H1 (cell line): ENCODE results near the gene FLT4. TPM values are rescaled to one million over a fixed set of nuclear protein-coding genes. Genes with fewer than 3 reads are reported as not detected.

Experiments used
- CBX8 ChIP-seq: fragments of 300-800, 300-1000 bp; sonication (generic); IDR thresholded peaks from 2 replicates; pipeline ENCODE4 v1.7.1; 2016; ENCODE audit warnings: low read depth, low read length, borderline replicate concordance
- CHD7 ChIP-seq: fragments of 300-600 bp; sonication (generic); IDR thresholded peaks from 2 replicates; pipeline ENCODE4 v1.7.1; 2012; ENCODE audit warnings: low read length, moderate library complexity, mild to moderate bottlenecking, inconsistent platforms; ENCODE audit not compliant: insufficient replicate concordance
- CTBP2 ChIP-seq: IDR thresholded peaks from 2 replicates; pipeline ENCODE4 v1.7.0; 2011; ENCODE audit warnings: borderline replicate concordance, mild to moderate bottlenecking, moderate library complexity, mixed read lengths, low read length; ENCODE audit not compliant: insufficient read depth, insufficient read length
- HDAC2 ChIP-seq, 2 experiments: fragments of 300-600 bp in 1 of 2; sonication (generic) in 1 of 2; IDR thresholded peaks; 2 replicates each; pipeline ENCODE4 v1.6.1; 2011 to 2012; ENCODE audit warnings: low read depth in 2 of 2, low read length in 2 of 2, mild to moderate bottlenecking in 2 of 2, moderate library complexity in 2 of 2, borderline replicate concordance in 1 of 2, inconsistent platforms in 1 of 2
- HDAC6 ChIP-seq: IDR thresholded peaks from one replicate; pipeline ENCODE4 v1.7.1; 2012; ENCODE audit warnings: low read depth, mild to moderate bottlenecking, inconsistent platforms, low read length, moderate library complexity
- JUN ChIP-seq: IDR thresholded peaks from 2 replicates; pipeline ENCODE4 v1.6.1; 2011; ENCODE audit warnings: low read depth, mild to moderate bottlenecking, improper control_type of control experiment, low read length
- RFX5 ChIP-seq: IDR thresholded peaks from 2 replicates; pipeline ENCODE4 v1.6.1; 2011; ENCODE audit warnings: low read depth, low read length, improper control_type of control experiment, borderline replicate concordance
- SP1 ChIP-seq: IDR thresholded peaks from 2 replicates; pipeline ENCODE4 v1.6.1; 2011; ENCODE audit warnings: low read depth, low read length
- SP4 ChIP-seq: IDR thresholded peaks from 2 replicates; pipeline ENCODE4 v1.6.1; 2012; ENCODE audit warnings: low read length, inconsistent platforms
- TEAD4 ChIP-seq: IDR thresholded peaks from 2 replicates; pipeline ENCODE4 v1.6.1; 2012; ENCODE audit warnings: low read depth, low read length, inconsistent platforms, mixed read lengths
- YY1 ChIP-seq: IDR thresholded peaks from 2 replicates; pipeline ENCODE4 v1.6.1; 2011; ENCODE audit warnings: low read depth, mild to moderate bottlenecking, low read length
- polyA plus RNA-seq, 7 experiments: library from polyadenylated mRNA; depleted of rRNA in 3 of 7; stranded (reverse) in 5 of 7; unstranded in 2 of 7; fragments of >200 nt in 5 of 7; fragments of 200-250 nt in 2 of 7; gene quantifications; 1 replicate in 5 of 7; 2 replicates in 1 of 7; 4 replicates in 1 of 7; pipeline versions ENCODE4 v1.2.1 to v1.2.3, GENCODE V29; 2011 to 2013; ENCODE audit warnings: missing spikeins in 2 of 7, mixed read lengths in 2 of 7
- total RNA-seq: library from RNA; stranded (reverse); fragmentation: NEBNext Ultra II Directional; extraction: Animal tissue kit (Norgen Biotek cat#: 25700); gene quantifications from 2 replicates; pipeline ENCODE4 v1.2.1, GENCODE V29; 2021

FLT4 gene
- total and polyA plus RNA-seq, 2 of the 8 experiments (the other 6 are each of a cell fraction or from before 2014, with no cell fraction given), result 6.5 to 7.7 TPM

- TF ChIP-seq CHD7, result no peak
- no peak for TF ChIP-seq RFX5
- TF ChIP-seq CTBP2, result no peak
- no peak for TF ChIP-seq HDAC2 (IDR thresholded peaks at IDR 0.05; ENCODE audit: borderline replicate concordance in 1 of 2, low read depth in 2 of 2, low read length in 2 of 2)
- TF ChIP-seq JUN, result no peak
- TF ChIP-seq SP4, result no peak
- TF ChIP-seq HDAC6, result no peak
- no peak for TF ChIP-seq CBX8
- TF ChIP-seq SP1, result no peak
- no peak for TF ChIP-seq YY1
- TF ChIP-seq TEAD4, result no peak
These were observed 53.2 kb downstream of the FLT4 start (continued) for GRCh38 chr5:180596115-180596667.
